Measurements from ENCODE around the gene CYP4F12. TPM values are rescaled to one million over a fixed set of nuclear protein-coding genes. Genes with fewer than 3 reads are reported as not detected.

The CYP4F12 gene
- total and polyA plus RNA-seq, 2 of the 4 experiments (the other 2 are of a cell fraction): not detected

DNA sequence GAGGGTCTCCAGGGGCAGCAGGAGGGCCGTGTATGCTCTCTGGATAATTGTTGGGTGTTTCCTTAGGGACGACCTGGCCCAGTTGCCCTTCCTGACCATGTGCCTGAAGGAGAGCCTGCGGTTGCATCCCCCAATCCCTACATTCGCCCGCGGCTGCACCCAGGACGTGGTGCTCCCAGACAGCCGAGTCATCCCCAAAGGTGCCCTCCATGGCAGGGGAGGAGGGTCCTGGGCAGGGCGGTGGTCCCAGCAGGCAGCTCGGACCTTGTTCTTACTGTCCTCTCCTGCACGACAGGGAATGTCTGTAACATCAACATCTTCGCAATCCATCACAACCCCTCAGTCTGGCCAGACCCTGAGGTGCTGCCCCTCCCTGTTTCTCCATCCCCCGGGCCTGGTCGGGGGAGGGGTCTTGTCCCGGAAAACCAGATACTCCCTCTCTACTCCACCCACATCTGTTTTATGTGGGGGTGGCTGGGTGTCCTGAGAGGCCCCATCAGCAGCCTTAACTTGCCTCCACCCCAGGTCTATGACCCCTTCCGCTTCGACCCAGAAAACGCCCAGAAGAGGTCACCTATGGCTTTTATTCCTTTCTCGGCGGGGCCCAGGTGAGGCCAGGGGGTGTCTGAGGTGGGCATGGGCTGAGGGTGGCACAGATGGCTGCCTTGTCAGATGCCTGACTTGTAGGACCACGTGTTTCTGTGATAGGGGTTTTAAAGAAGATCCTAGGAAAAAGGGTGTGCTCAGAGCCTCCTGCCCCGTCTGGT lies 44.5 kb upstream of the CYP4F12 start:
- Histone ChIP-seq H2AK5ac (ENCODE audit: low read depth, low read length) (no peak overlapping the region), H2BK5ac (ENCODE audit: low read depth, low read length, poor library complexity, severe bottlenecking) (no peak overlapping the region), H3K56ac (ENCODE audit: extremely low read depth, insufficient read depth, low read length) (no peak overlapping the region), H3K23ac (ENCODE audit: low read depth, low read length) (no peak overlapping the region), H4K20me1 (ENCODE audit: insufficient read depth, low read length) (no peaks in the 10 kb centered on the region), H3K27me3 (ENCODE audit: control insufficient read depth, insufficient read depth, low read length) (no peaks in the 10 kb centered on the region), H4K5ac (ENCODE audit: low read depth, low read length) (no peak overlapping the region), H3K79me1 (ENCODE audit: low read depth in 1 of 2, low read length in 2 of 2) (no peaks in the 10 kb centered on the region), H3K9ac (ENCODE audit: low read depth, low read length) (no peak overlapping the region), H3K4ac (ENCODE audit: low read depth, low read length) (no peak overlapping the region), H3K4me3 (ENCODE audit: insufficient read depth, low read depth, low read length) (no peak overlapping the region), H2BK120ac (ENCODE audit: low read depth, low read length) (no peak overlapping the region), H3K27ac (ENCODE audit: insufficient read depth, low read length) (no peak overlapping the region), H4K91ac (ENCODE audit: insufficient read depth, low read depth, low read length) (no peak overlapping the region), H2AK9ac (replicated peaks; ENCODE audit: low read depth, low read length, poor library complexity) (no peak overlapping the region), H2BK15ac (ENCODE audit: low read depth, low read length) (no peak overlapping the region), H3K9me1 (ENCODE audit: insufficient read depth, low read length) (no peaks in the 10 kb centered on the region), H3K18ac (ENCODE audit: low read depth, low read length) (no peak overlapping the region), H3K4me1 (ENCODE audit: control insufficient read depth, insufficient read depth, low read length) (no peaks in the 10 kb centered on the region), H2AFZ (replicated peaks; ENCODE audit: low read length, poor library complexity) (no peak overlapping the region), H3K14ac (replicated peaks; ENCODE audit: low read depth, low read length) (no peak overlapping the region), H4K8ac (ENCODE audit: low read depth in 2 of 2, low read length in 2 of 2) (no peak overlapping the region), H3K9me3 (ENCODE audit: control insufficient read depth, insufficient read depth, low read length) (no peaks in the 10 kb centered on the region; the same call in 1 of the 2 replicates), H2BK20ac (ENCODE audit: low read depth, low read length) (no peak overlapping the region), H3K4me2 (ENCODE audit: low read depth, low read length) (no peak overlapping the region), H3K36me3 (ENCODE audit: control insufficient read depth, insufficient read depth, low read length) (no peaks in the 10 kb centered on the region)
- in situ Hi-C loops (cut with MboI; ENCODE audit: low sequenced_read_pairs) (loop anchor here (25.0 kb wide), 2 partner anchors 559 to 784 kb away; partner anchors contain the start of genes AP1M1 and FAM32A), intact Hi-C loops (cut with micrococcal nuclease) (loop anchor here (2.0 kb wide), 1 partner anchor 412 kb away; no protein-coding TSS in a partner anchor), dilution Hi-C loops (cut with HindIII; ENCODE audit: low sequenced_read_pairs, unreplicated experiment) (no loop called here)
- ChIA-PET CTCF (no interaction called here), POLR2A (ENCODE audit: unreplicated experiment) (no interaction called here)
- no TSS peak for BruUV-seq (replicated peaks)
- DNase-seq (no peak), ATAC-seq (ENCODE audit: low read depth) (no peak)
- no CpG with 5 or more reads among the region's 22 CpGs for WGBS, 2 experiments (ENCODE audit: extremely low coverage in 2 of 2, insufficient read length in 1 of 2)
- no peak for TF ChIP-seq RCOR1 (IDR thresholded peaks at IDR 0.05; ENCODE audit: insufficient replicate concordance, low read length)
- TF ChIP-seq CHD1 (IDR thresholded peaks at IDR 0.05; ENCODE audit: low read depth, low read length): no peak
- no peak for TF ChIP-seq BHLHE40 (IDR thresholded peaks at IDR 0.05; ENCODE audit: low read depth, low read length)
- TF ChIP-seq RFX5 (IDR thresholded peaks at IDR 0.05; ENCODE audit: low read depth, low read length): no peak
- TF ChIP-seq CEBPB (IDR thresholded peaks at IDR 0.05; ENCODE audit: low read depth, low read length): no peak
- no peak for TF ChIP-seq NFE2L2 (IDR thresholded peaks at IDR 0.05; ENCODE audit: low read depth, low read length)
- TF ChIP-seq MAFK (IDR thresholded peaks at IDR 0.05; ENCODE audit: low read depth, low read length): no peak
- TF ChIP-seq MAZ (IDR thresholded peaks at IDR 0.05; ENCODE audit: borderline replicate concordance, low read depth, low read length): no peak
- TF ChIP-seq SMC3 (IDR thresholded peaks at IDR 0.05; ENCODE audit: low read depth, low read length): no peak
- no peak for TF ChIP-seq ELK1 (IDR thresholded peaks at IDR 0.05; ENCODE audit: borderline replicate concordance, low read depth, low read length)
- TF ChIP-seq POLR2A (IDR thresholded peaks at IDR 0.05; ENCODE audit: low read depth, low read length): no peak
- TF ChIP-seq, protein P1, sequence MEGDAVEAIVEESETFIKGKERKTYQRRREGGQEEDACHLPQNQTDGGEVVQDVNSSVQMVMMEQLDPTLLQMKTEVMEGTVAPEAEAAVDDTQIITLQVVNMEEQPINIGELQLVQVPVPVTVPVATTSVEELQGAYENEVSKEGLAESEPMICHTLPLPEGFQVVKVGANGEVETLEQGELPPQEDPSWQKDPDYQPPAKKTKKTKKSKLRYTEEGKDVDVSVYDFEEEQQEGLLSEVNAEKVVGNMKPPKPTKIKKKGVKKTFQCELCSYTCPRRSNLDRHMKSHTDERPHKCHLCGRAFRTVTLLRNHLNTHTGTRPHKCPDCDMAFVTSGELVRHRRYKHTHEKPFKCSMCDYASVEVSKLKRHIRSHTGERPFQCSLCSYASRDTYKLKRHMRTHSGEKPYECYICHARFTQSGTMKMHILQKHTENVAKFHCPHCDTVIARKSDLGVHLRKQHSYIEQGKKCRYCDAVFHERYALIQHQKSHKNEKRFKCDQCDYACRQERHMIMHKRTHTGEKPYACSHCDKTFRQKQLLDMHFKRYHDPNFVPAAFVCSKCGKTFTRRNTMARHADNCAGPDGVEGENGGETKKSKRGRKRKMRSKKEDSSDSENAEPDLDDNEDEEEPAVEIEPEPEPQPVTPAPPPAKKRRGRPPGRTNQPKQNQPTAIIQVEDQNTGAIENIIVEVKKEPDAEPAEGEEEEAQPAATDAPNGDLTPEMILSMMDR (conservative IDR thresholded peaks at IDR 0.05; ENCODE audit: low read depth, low read length): no peak
- TF ChIP-seq, protein P2, sequence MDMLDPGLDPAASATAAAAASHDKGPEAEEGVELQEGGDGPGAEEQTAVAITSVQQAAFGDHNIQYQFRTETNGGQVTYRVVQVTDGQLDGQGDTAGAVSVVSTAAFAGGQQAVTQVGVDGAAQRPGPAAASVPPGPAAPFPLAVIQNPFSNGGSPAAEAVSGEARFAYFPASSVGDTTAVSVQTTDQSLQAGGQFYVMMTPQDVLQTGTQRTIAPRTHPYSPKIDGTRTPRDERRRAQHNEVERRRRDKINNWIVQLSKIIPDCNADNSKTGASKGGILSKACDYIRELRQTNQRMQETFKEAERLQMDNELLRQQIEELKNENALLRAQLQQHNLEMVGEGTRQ (IDR thresholded peaks at IDR 0.05; ENCODE audit: low read depth, low read length): no peak
- no peak for TF ChIP-seq RAD21 (IDR thresholded peaks at IDR 0.05; ENCODE audit: low read length)
- no peak for TF ChIP-seq FOS (IDR thresholded peaks at IDR 0.05; ENCODE audit: low read depth, low read length)
- TF ChIP-seq MXI1 (IDR thresholded peaks at IDR 0.05; ENCODE audit: borderline replicate concordance, low read depth, low read length): no peak

All from IMR-90 (cell line).